HG02763 (cell line): ENCODE results near the gene CORO1C.
"Not testable (repeated sequence)": the region's sequence is repeated elsewhere in the genome, so short reads cannot be mapped to it uniquely, and the experiment has no call there.

Source experiments
- ATAC-seq: cut with Tn5 transposase; IDR thresholded peaks from one replicate; pipeline ENCODE4 v1.9.1; 2021; ENCODE audit warnings: mild to moderate bottlenecking, moderate library complexity; ENCODE audit not compliant: unreplicated experiment

Gene CORO1C

DNA sequence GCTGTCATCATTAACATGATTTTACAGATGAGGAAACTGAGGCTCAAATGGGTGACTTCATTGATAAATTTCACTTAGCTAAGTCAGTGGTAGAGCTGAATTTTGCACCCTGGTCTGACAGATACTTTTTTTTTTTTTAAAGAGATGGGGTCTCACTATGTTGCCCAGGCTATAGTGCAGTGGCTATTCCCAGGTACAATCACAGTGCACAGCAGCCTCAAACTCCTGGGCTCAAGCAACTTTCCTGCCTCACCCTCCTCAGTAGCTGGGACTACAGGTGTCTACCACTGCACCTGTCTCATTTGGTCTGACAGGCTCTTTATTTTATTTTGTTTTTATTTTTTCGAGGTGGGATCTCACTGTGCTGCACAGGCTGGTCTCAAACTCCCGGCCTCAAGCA is 24.2 kb upstream of the CORO1C start:
- no peak for ATAC-seq

DNA sequence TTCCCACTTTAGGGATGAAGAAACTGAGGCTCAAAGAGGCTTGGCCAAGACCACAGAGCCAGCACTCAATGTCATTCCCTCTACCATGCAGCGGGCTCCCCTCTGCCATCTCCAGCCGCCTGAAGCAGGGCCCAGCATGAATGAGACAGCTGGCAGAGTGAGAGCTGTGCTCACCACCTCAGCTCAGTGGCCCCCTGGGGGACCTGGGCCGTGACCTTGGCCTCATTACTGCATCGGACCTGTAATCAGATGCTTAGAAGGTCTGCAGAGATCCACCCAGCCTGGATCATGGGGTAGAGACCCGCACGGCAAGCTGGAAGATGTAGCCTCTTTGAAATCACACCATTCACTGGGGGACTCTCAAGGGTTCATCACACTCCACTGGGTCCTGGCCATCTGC is 22.7 kb upstream of the CORO1C start:
- no peak for ATAC-seq

DNA sequence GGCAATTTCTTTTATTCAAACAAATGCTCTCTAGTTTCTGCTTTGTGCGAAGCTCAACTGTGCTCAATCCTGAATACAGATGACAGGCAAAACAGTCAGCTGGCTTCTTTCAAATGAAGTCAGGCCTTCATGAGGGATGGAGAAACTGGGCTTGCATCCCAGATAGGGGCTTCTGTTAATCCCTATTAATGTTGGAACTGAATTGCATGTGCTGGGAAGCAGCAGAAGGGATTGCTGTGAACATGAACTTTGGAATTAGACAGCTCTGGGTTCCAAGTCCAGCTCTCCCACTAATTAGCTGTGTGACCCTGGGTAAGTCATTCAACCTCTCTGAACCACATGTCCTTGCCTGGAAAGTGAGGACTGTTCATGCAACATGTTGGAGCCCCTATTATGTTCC is 21.1 kb upstream of the CORO1C start:
- ATAC-seq = no peak

DNA sequence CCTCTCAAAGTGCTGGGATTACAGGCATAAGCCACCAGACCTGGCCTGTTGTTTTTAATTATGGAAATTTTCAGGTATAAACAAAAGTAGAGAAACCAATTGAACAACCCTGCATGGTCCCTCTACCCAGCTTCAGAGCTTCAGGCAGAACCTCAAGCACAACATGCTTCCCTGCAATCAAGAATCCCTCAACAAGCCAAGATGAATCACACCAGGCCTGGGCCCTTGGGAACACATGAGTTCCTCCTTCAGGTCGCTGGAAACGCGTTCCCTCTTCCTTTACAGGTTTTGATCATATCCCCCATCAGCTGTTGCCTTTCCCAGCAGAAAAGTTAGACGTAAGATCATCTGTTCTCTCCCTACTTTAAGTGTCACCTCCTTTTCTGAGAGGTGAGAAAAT is 20.5 kb upstream of the CORO1C start:
- no peak for ATAC-seq

DNA sequence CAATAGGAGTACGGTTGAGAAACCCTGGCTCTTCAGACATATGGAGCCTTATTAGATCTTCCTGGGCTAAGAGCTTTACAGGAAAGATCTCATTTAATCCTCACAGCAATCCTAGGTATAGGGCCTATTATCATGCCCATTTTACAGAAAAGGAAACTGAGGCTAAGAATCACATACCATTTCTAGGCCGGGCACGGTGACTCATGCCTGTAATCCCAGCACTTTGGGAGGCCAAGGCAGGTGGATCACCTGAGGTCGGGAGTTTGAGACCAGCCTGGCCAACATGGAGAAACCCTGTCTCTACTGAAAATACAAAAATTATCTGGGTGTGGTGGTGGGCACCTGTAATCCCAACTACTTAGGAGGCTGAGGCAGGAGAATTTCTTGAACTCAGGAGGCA is 19.7 kb upstream of the CORO1C start:
- ATAC-seq = not testable (repeated sequence)

DNA sequence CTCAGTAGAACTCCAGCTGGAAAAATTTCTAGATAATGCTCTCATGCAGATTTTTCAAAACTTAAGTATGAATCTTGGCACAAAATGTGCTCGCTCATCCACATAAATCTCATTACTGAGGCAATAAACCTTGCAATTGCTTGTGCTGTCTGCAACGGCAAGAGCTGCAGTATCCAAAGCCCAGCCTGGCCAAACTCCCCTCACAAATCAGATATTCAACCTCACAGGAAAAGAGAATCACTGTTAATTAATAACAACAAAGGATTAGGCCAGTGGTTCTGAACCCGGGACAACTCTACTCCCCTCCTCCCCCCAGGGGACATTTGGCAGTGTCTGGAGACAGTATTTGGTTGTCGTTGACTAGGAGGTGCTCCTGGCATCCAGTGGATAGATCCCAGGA is 19.2 kb upstream of the CORO1C start:
- no peak for ATAC-seq

DNA sequence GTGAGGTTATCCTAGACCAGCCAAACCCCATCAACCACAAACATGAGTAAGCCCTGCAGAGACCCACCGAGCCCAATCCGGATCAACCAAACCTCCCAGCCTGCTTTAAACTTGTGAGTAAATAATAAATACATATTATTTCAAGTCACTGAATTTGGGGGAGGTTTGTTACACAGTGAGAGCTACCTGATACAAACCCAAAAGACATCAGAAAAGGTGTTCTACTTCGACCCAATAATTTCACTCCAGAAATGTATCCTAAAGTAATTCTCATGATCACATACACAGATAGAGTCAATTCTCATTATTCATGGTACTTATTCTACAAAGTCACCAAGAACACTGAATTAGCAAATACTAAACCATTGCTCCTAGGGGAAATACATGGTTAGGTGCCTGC is 16.2 kb upstream of the CORO1C start:
- no peak for ATAC-seq

DNA sequence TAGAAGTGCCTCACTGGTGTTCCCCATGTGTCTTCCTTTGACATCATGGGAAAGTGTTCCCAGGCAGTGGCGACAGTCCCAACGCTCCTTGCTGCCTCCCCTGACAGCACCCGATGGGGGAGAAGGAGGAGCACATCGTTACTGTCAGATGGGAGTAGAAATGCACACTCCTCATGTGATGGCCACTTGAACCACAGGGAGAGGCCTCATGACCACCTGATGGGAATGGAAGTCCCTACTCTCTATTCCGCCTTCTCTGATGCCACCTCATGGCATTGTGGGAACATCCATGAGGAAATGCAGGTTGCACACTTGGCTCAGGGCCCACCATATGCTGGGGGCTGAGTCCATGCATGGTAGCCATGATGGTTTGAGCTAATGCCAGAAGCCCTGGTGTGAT is 14.3 kb upstream of the CORO1C start:
- ATAC-seq = no peak

DNA sequence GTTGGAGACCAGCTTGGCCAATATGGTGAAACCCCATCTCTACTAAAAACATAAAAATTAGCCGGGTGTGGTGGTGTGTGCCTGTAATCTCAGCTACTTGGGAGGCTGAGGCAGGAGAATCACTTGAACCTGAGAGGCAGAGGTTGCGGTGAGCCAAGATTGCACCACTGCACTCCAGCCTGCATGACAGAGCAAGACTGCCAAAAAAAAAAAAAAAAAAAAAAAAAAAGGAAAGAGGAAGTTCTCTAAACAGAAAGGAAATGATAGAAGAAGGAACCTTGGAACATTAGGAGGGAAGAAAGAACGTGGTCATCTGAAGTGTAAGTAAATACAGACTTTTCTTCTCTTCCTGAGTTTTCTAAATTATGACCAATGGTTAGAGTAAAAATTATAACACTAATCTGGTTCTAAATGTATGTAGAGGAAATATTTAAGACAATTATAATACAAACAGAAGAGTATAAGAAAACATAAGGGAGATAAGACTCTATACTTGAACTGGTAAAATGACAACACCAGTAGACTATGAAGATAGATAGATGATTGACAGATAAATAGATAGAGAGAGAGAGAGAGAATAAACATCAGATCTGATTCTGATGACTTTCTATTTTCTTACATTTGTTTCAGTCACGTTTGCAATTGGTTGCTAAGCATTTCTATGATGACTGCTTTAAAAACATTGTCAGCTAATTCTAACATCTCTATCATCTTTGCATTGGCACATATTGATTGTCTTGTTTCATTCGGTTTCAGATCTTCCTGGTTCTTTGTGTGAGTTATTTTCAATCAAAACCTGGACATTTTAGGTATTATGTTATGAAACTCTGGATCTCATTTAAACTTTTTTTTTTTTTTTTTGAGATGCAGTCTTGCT is 12.9 kb upstream of the CORO1C start:
- no peak for ATAC-seq

DNA sequence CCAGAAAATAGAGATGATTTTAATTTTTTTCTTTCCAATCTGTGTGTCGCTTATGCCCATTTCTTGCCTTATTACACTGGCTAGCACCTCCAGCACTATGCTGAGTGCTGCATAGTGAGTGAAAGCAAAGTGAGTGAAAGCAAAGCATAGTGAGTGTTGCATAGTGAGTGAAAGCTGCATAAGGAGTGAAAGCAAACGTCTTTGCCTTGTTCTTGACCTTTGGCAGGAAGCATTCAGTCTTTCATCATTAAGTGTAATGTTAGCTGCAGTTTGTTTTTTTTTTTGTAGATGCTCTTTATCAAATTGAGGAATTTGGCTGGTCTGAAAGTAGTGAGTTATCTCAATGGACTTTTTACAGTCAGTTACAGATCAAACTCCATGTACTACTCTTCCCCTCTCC is 6.9 kb upstream of the CORO1C start:
- no peak for ATAC-seq

DNA sequence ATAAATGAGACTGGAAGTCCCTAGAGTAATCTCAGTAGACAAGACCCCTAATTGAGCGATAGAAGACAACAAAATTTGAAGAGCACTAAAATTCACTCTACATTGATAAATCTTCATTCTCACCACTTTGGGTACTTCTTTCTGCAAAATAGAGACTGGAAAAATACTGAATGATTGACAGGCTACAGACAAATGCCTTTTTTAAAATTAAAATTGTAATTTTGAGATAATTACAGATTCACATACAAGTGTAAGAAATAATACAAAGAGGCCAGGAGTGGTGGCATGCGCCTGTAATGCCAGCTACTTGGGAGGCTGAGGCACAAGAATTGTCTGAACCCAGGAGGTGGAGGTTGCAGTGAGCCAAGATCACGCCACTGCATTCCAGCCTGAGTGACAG is 4.5 kb upstream of the CORO1C start:
- no peak for ATAC-seq

DNA sequence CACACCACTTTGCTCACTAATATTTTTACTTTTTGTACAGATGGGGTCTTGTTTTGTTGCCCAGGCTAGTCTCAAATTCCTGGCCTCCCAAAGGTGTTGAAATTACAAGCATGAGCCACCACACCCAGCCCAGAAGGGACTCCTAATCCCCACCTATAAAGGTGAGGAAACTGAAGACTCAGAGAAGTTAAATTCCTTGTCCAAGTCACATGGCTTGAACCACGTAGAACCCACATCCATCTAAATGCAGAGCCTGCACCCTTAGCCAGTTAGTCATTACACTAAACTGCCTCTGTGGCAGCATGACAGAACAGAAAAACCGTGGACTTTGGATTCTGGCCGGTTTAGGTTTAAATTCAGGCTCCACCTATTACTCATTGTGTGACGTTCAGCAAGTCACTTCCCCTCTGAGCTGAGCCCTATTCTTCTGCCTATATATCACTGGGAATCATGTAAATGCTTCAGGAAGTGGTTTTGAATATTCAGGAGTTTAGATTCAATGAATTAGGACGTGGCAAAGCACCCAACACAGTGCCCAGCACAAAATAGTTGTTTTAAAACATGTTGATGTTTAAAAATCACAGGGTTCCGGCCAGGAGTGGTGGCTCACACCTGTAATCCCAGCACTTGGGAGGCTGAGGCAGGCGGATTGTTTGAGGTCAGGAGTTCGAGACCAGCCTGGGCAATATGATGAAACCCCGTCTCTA is 3.0 kb upstream of the CORO1C start:
- no peak for ATAC-seq

DNA sequence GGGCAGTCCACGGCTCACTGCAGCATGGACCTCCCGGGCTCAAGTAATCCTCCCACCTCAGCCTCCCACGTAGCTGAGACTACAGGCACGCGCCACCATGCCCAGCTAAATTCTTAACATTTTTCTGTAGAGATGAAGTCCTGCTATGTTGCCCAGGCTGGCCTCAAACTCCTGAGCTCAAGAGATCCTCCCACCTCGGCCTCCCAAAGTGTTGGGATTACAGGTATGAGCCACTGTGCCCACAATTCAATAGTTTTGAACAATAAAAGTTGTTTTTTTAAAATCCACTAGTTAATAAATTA is 1.9 kb upstream of the CORO1C start:
- ATAC-seq = not testable (repeated sequence)

DNA sequence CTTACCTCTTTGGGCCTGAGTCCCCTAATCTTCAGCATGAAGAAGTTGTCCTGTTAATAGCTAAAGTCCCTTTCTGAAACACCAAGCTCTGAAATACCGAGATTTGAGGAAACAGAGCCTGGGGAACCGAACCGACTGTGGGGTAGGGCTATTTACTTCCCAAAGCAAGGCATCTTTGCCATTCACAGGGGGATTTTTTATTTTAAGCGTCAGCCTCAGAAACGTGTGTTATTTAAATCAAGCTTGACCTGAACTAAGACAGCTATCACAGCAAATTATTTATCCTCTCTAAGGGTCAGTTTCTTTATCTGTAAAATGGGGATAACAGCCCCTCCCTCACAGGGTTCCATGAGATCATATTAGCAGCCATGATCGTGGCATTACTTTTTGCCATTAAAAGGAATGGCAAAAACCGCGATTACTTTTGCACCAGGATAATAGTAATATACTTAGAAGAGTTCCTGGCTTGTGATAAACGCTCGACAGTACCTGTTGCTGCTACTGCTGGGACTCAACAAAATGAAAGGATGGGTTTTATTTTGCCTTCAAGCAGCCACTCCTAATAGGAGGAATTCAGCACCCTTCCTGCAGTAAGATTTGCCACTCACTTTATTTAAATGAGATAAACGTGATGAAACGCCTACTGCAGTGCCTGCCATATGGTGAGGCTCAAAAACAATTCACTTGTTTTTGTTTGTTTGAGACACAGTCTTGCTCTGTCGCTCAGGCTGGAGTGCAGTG is 1.3 kb upstream of the CORO1C start:
- ATAC-seq = no peak

DNA sequence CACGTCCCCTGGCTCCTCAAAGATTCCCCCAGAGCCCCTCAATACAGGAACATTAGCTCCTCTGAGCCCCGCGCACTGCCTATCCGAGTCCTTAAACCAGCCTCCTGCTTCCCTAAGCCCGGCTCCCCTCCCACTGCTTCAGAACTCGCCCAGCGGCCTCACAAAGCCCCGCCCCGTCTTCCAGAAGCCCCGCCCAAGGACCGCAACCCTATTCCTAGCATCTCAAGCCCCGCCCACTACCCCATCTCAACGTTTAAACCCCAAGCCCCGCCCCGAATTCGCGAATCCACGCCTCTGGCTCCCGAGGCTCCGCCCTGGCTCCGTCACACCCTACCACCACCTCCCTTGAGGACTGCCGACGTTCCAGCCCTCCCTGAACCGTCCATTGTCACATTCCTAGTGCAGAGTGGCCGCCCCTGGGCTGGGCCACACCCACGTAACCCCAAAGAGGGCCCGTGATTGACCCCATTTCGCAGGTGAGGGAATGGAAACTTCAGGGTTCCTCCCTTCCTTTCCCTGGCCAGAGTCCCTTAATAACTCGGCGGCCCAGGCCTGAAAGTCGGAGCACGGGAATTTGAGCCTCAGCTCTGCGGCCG is 646 bp upstream of the CORO1C start:
- peak; percentile 45 for ATAC-seq

DNA sequence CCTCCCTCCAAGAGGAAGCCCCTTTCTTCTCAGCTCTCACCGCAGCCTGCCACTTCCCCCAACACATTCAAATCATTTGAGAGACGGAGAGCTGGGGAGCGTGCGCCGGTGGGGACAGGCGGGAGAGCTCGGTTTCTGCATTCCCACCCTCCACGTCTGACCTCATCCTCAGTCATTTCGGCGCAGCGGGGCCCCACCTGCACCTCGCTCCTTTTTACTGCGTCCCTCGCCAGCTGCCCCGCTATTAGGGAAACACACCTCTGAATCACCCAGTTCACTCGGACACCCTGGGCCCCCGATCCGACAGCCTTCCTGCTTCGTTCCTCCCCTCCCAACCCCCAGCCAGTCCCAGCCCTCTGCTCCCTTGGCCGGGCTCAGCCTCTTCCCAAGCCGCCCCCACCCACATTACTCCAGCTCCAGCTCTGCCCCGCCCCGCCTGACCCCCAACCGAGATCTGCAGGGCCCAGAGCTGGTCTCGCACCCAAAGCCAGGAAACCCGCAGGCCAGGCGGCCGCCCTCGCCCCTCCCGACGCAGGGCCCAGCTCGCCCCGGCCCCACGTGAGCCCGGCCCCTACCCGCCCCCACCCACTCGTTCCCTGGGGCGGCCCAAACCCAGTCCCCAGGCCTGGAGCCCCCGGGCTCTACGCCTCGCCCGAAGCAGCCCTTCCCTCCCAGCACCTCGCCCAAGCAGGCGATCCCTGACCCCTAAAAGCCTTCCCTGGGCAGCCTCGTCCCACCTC is 783 bp downstream of the CORO1C start:
- ATAC-seq = peak; percentile 2

DNA sequence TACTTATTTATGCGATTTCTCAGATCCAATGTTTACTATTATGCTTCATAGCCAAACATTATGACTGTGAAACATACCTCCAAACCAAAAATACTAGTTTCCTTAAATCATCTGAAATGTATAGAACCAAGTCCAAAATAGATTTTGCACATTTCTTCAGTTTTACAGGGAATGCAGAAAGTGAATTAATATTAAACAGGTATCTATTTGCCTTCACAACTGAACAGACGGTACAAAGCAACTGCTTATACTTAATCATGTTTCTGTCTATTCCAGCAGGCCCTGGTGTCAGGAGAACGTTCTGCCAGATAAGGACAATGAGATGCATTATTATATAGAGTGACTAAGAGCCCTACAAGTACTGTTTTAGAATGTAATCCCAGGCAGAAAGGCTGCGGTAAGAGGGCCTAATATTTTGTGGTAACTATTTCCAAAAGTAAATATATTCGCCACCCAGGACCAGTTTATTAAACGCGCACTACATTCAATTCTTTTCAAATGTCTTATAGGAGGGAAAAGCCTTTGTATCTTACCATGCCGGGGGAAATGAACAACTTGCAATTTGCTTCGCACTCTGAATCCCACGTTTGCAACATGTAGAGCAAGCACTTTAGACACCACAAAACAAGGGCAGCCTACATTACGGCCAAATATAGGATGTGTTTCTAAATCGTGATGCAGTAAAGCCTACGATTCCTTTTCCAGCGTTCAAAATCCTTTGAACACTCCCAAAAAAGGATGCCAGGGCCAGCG is 1.5 kb downstream of the CORO1C start:
- ATAC-seq = no peak

DNA sequence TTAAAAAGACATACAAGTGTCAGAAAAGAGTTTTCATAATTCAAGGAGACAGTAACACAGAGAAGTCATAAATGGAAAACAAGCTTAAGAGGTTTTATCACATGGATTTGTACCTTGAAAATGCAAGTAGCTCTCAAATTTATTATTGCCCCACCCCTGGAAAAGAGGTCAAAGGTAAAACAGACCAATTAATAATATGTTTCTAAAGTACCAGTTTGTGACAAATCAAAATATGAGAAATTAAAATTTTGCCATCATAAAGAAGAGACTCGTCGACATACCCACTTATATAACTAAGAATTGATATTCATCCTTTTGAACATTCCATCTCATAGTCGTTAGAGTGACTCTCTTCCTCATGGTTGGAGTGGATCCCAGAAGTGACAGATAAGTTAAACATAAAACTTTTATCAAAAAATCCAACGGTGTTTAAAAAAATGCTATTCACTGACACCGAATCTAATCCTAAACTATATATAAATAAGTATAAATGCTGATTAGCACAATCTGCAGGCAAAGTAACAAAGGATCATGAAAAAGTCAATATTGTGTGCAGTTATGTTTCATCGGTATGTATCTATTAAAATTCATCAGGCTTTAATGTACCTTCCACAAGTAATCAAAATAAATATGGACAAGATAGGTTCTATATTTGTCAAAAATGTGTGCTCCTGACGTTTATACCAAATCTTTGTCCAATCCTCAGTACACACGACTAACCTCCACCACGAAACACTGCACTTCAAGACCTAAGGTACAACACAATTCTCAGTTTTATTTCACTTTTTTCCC is 2.3 kb downstream of the CORO1C start:
- ATAC-seq = no peak
